Esophagus mucosa (tissue), 1 donor: ENCODE measurements around the gene RAP2A. TPM values are rescaled to one million over a fixed set of nuclear protein-coding genes. Genes with fewer than 3 reads are reported as not detected.
A peak's percentile ranks its signal among the peaks of the same experiment; 100 is the strongest.

Source experiments
- ATAC-seq: fragments of 200-7000 bp; cut with Tn5 transposase; one replicate; pipeline ENCODE4 v1.9.1; 2020
- total RNA-seq: library from RNA; stranded (reverse); gene quantifications from one replicate; pipeline ENCODE4 v1.2.4, GENCODE V29; 2023
- donor health status: DM: yes; HTN: yes; CAD: no.

Gene RAP2A
- 43.8 TPM for total RNA-seq

DNA sequence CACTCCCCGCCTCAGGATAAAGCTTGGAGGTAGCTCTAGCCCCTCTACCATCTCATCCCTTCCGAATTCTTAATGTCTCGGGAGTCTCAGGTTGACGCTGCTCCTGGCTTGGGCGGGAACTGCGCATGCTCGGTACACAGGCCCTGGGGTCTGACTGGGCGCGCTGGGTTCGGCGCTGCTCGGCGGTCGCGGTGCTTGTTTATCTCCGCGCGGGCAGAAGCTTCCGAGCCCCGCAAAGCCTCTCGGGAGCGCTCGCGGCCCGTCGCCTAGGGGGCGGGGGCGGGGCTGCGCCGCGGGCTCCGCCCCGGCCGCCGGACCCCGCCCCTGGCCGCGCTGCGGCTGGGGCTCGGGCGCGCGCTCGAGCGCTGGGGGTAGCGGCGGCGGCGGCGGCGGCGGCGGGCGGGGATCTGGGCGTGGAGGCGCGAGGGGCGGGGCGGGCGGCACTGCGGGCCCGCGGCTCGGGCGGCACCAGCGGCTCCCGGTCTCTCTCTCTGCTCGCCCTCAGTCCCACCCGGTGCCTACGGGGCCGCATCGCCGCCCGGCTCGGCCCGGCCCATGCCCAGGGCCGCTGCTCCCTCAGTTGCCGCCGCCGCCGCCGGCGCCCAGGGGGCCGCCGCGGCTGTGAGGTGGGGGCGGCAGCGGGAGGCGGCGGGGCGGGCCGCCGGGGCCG lies at the start of gene RAP2A:
RAP2A (plus strand) TSS at position 443 of the 670 bp plus-strand sequence. CDS start 302 bp downstream, outside the sequence.
- ATAC-seq = peak; percentile 80

DNA sequence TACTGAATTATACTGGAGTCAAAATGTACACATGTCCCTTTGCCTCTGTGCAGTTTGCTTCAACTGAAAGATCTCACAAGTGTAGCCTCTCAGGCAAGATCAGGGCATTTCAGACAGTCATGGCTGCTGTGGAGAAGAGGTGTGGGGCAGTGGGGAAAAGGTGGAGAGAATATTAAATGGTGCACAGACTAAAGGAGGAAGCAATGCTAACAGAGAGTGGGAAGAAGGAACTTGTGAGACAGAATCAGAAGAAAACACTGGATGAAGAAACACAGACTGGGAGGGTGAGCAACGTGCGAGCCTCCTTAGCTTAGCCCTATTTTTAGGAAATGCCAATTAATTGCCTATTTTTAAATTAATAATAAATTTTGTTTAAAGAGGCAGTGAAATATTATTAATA lies 49.6 kb upstream of the RAP2A start:
- ATAC-seq = no peak

GRCh38 chr13:97385146-97385545 lies 48.8 kb upstream of the RAP2A start:
- no peak for ATAC-seq

GRCh38 chr13:97385854-97386253 lies 48.1 kb upstream of the RAP2A start:
- ATAC-seq = peak; percentile 97

GRCh38 chr13:97386801-97387484 lies 47.0 kb upstream of the RAP2A start:
- ATAC-seq = no peak

DNA sequence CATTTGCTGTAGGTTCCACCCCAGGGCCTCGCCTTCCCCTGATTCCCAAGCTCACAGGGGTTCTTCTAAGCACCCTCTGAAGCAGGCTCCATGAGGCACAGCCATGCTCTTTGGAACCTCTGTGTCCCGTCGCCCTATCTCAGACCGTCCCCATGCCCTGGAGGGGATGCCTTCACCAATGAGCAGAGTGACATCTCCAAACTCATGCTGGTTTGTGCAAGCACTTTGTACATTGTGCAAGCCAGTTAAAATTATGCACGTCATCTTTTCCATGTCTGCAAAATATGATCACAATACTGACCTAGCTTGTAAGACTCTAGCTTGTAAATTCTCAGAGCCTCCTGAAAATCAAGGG lies 46.5 kb upstream of the RAP2A start:
- no peak for ATAC-seq

GRCh38 chr13:97387890-97388289 lies 46.1 kb upstream of the RAP2A start:
- no peak for ATAC-seq

GRCh38 chr13:97388373-97388772 lies 45.6 kb upstream of the RAP2A start:
- ATAC-seq = no peak

DNA sequence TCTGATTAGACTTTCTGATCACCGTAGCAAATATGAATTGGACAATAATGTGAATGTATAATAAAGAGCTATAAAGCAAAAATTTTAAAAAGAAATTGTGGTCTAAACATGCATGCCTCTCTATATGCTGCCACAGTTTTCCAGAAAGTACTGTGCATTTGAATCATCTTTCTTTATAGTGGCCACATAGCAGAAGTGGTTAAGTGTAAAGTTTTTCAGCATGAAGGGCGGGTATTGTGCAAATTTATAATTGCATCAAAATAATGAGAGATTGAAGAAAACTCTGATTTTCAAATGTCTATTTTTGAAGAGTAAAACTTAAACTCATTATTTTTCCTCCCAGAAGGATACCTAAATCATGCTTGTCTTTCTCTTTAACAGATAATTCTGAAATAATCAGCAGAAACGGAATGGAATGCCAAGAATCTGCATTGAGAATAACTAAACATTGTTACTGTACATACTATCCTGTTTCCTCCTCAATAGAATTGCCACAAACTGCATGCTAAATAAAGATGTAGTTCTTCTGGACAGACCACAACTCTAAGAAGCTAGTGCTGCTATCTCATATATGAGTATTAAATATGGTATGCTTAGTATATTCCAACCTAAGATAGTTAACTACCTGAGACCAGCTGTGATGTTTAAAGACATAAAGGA lies 42.9 kb upstream of the RAP2A start:
- no peak for ATAC-seq

- no peak for ATAC-seq
Observed at GRCh38 chr13:97392020-97392419, 41.9 kb upstream of the RAP2A start.

GRCh38 chr13:97394542-97394941 lies 39.4 kb upstream of the RAP2A start:
- no peak for ATAC-seq

DNA sequence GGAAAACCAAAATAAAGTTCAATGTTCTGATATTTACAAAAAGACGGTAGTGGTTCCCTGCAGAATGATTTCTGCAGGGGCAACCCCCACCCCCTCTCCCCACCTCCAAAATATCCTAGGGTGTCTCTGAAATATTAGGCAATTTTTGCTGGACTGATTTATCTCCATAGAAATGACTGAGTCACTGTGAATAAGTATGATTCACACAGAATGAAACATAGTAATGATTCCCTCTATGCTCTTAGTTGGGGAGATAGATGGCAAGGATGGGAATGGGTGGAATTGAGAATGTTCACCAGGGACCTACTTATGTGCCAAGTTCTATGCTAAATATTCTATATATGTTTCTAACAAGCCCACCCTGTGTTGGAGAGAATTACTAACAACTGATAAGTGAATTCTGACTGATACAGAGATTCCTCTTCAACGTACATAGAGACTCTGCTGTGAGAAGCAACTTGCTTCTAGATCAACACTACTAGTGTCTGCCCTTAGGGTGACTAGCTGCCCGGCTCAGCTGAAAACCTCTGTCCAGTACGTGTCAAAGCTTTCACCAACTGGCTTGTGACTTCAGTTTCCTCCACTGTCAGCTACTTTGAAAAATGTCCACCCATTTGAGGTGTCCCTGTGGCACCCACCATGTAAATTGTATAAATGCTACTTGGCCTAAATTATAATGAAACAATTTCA lies 38.4 kb upstream of the RAP2A start:
- peak; percentile 31 for ATAC-seq

- ATAC-seq = no peak
Observed at GRCh38 chr13:97397267-97397666, 36.7 kb upstream of the RAP2A start.

GRCh38 chr13:97401421-97401820 lies 32.5 kb upstream of the RAP2A start:
- no peak for ATAC-seq

- no peak for ATAC-seq
Observed at GRCh38 chr13:97403893-97404750, 29.8 kb upstream of the RAP2A start.

DNA sequence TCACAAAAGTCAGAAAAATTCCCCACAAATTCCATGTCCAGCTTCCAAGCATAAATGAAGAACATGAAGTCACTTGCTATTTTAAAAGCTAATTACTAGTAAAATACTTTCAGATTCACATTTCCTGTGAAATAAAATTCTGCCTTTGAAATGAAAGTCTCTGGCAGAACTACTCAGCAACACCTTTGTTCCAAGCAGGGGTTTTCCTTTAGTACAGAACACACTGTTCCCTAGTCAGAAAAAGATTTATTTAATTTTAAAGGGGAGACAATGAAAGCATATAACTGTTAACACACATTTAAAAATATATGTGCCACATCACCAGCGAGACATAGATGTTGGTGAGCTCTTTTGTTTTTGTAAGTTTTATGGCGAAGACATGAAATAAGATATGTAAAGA lies 26.4 kb upstream of the RAP2A start:
- no peak for ATAC-seq

DNA sequence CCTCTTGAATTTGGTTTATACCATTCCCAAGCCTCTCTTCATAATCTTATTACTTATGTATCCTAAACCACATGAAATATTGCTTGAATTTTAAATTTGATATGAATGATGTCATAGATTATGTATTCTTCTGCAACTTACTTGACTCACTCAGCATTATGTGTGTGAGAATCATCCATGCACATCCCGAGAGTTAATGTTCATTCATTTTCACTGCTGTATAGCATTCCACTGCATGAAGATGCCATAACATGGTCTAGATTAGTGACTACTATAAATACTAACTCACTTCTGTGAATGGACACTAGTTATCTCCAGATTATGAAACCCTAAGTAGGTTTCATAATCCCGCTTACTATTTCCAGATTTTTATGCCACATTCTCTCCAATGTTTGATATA lies 25.0 kb upstream of the RAP2A start:
- ATAC-seq = no peak

DNA sequence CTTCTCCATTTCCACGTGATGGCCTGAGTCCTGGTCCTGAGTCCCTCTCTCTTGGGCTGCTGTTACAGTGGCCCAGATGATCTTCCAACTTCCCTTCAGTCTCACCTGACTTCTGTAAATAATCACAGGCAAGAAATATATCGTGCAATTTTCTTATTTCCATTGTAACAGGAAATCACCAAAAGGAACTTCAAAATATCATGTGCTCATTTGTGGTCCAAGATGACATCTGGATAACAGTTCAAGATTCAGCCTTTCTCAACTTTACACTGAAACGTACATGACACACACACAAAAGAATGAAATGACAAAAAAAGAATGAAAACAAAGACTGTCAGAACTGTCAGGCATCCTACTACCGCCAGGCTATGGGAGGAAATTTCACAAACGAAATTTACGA lies 22.0 kb upstream of the RAP2A start:
- no peak for ATAC-seq

GRCh38 chr13:97413694-97414093 lies 20.3 kb upstream of the RAP2A start:
- ATAC-seq = no peak

- no peak for ATAC-seq
Observed at GRCh38 chr13:97414392-97414791, 19.6 kb upstream of the RAP2A start.

GRCh38 chr13:97417698-97418097 lies 16.3 kb upstream of the RAP2A start:
- ATAC-seq = no peak
